Measurements from ENCODE around the gene OTUB1.
"Not testable (repeated sequence)": the region's sequence is repeated elsewhere in the genome, so short reads cannot be mapped to it uniquely, and the experiment has no call there.

The OTUB1 gene

GRCh38 chr11:64044730-64045393, 58.6 kb downstream of the OTUB1 start:
- no peak for DNase-seq (ENCODE audit: low spot score)

GRCh38 chr11:64045700-64046099, 59.5 kb downstream of the OTUB1 start:
- no peak for DNase-seq (ENCODE audit: low spot score)

GRCh38 chr11:64047373-64047772, 61.1 kb downstream of the OTUB1 start:
- DNase-seq (ENCODE audit: low spot score) = not testable (repeated sequence)

All from left forelimb (tissue), 1 donor.